Cardiac septum (tissue), 1 donor: ENCODE measurements around the gene BLZF1. TPM values are rescaled to one million over a fixed set of nuclear protein-coding genes. Genes with fewer than 3 reads are reported as not detected.

Experiments used
- DNase-seq: peaks from one replicate; pipeline ENCODE4 v3.0.0-alpha.2; 2020; ENCODE audit warnings: low spot score
- intact Hi-C: fragments of 100-400 bp; cut with DNase I; formaldehyde crosslinking; loops from one replicate; pipeline ENCODE4 v1.14.0; 2022
- total RNA-seq: library from RNA; stranded (reverse); fragmentation: NEBNext Ultra II Directional; extraction: Animal tissue kit (Norgen Biotek cat#: 25700); gene quantifications from one replicate; pipeline ENCODE4 v1.2.1, GENCODE V29; 2021
- donor health status: DM: no; HTN: no; CAD: no.

BLZF1 gene
- total RNA-seq, 1 donor from 2014 or later, result 23.1 TPM

GRCh38 chr1:169427081-169427641 is 59.2 kb downstream of the BLZF1 start, which contains the start of gene CCDC181:
Gene CCDC181 (minus strand): TSS chr1:169427474. CDS start chr1:169424927, 2,547 bp downstream.
- DNase-seq, result peak; percentile 76
- intact Hi-C loops, result no loop called here

Other genes with a start within 250 kb of the BLZF1 start
- gene NME7, start 398 bp upstream of the BLZF1 start, total RNA-seq, result 9.8 TPM
- 1.2 TPM for gene CCDC181, start 59.3 kb downstream of the BLZF1 start, total RNA-seq
- 5.1 TPM for gene SLC19A2, start 117.7 kb downstream of the BLZF1 start, total RNA-seq
- gene F5, start 218.3 kb downstream of the BLZF1 start, total RNA-seq, result 0.97 TPM